CD1c-positive myeloid dendritic cell (primary cell): Measurements from ENCODE around the gene BCL3.
A peak's percentile ranks its signal among the peaks of the same experiment; 100 is the strongest.
"Not testable (repeated sequence)": the region's sequence is repeated elsewhere in the genome, so short reads cannot be mapped to it uniquely, and the experiment has no call there.

Experiments used
- DNase-seq: peaks from one replicate; pipeline ENCODE4 v3.0.0-alpha.2; 2016; ENCODE audit errors: extremely low spot score

Gene BCL3

GRCh38 chr19:44748426-44749254, at the start of gene BCL3:
Gene BCL3 (plus strand): TSS chr19:44748708. CDS start chr19:44748791, 83 bp downstream.
- DNase-seq, result peak; percentile 80

GRCh38 chr19:44700547-44700946, 48.0 kb upstream of the BCL3 start:
- no peak for DNase-seq

GRCh38 chr19:44701228-44701627, 47.3 kb upstream of the BCL3 start:
- no peak for DNase-seq

GRCh38 chr19:44702551-44703176, 45.8 kb upstream of the BCL3 start:
- no peak for DNase-seq

- no peak for DNase-seq
Measured at GRCh38 chr19:44703336-44704078, 45.0 kb upstream of the BCL3 start.

- no peak for DNase-seq
Measured at GRCh38 chr19:44704982-44705381, 43.5 kb upstream of the BCL3 start.

GRCh38 chr19:44705502-44706010, 43.0 kb upstream of the BCL3 start:
- no peak for DNase-seq

GRCh38 chr19:44706506-44707236, 41.8 kb upstream of the BCL3 start:
- no peak for DNase-seq

GRCh38 chr19:44707794-44708193, 40.7 kb upstream of the BCL3 start:
- no peak for DNase-seq

GRCh38 chr19:44708940-44709339, 39.6 kb upstream of the BCL3 start:
- DNase-seq, result no peak

- not testable (repeated sequence) for DNase-seq
Measured at GRCh38 chr19:44709434-44710266, 38.9 kb upstream of the BCL3 start.

- no peak for DNase-seq
Measured at GRCh38 chr19:44710483-44710882, 38.0 kb upstream of the BCL3 start.

- no peak for DNase-seq
Measured at GRCh38 chr19:44712864-44713515, 35.5 kb upstream of the BCL3 start.

GRCh38 chr19:44714597-44715169, 33.8 kb upstream of the BCL3 start:
- no peak for DNase-seq

- no peak for DNase-seq
Measured at GRCh38 chr19:44717603-44718002, 30.9 kb upstream of the BCL3 start.

GRCh38 chr19:44718441-44719261, 29.9 kb upstream of the BCL3 start:
- DNase-seq, result peak; percentile 29

GRCh38 chr19:44719262-44719701, 29.2 kb upstream of the BCL3 start:
- DNase-seq, result no peak

GRCh38 chr19:44720396-44720795, 28.1 kb upstream of the BCL3 start:
- not testable (repeated sequence) for DNase-seq

GRCh38 chr19:44720945-44721344, 27.6 kb upstream of the BCL3 start:
- no peak for DNase-seq
